ENCODE results near the gene PACS2. TPM values are rescaled to one million over a fixed set of nuclear protein-coding genes. Genes with fewer than 3 reads are reported as not detected.

The PACS2 gene
- total RNA-seq, 1 experiment from 2014 or later = 62.0 TPM

DNA sequence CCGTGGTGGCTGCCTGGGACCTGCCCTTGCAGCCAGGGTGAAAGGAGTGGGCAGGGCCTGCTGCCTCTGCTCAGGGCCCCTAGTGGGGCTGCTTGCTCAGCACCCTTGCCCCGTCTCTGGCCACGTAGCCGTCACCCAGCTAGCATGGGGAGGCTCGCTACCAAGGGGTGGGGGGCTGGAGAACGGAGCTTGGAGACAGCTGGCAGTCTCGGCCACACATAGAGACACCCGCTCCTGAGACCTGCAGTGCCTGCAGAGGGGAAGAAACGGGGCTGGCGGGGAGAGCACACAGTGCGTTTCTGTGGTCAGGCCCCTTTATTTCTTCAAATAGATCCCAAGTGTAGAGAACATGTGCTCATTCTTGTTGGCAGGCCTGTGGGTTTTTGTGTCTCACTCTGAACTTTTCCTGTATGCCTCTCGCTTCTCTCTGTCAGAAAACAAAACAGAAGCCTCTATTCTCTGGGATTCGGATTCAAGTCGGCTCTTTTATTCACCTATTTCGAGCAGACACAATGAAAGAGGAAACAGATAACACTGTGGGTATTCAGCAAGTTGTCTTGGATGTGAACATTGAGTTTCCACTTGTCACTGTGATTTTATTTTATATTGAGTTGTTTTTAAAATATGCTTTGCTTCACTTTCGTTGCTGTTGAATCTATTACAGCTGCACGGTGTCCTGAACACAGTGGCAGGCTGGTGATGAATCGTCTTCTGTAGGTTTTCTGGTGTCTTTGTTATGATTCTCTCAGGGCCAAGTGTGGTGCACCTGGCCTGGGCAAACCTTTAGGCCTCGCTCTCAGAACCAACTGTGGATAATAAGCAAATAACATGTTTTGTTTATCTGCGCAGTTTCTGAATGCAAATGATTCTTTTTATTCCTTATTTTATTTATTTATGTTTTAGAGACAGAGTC is 26.5 kb downstream of the PACS2 start:
- no peaks in the 10 kb centered on the region for H3K27me3 ChIP-seq (ENCODE audit: low read length)
- no TSS peak for BruUV-seq (replicated peaks)
- H3K9me2 ChIP-seq (replicated peaks; ENCODE audit: low read length) = no peaks in the 10 kb centered on the region
- DNase-seq = no peak
- no peak overlapping the region for H3K4me2 ChIP-seq (ENCODE audit: low read length)
- TF ChIP-seq, protein P1, sequence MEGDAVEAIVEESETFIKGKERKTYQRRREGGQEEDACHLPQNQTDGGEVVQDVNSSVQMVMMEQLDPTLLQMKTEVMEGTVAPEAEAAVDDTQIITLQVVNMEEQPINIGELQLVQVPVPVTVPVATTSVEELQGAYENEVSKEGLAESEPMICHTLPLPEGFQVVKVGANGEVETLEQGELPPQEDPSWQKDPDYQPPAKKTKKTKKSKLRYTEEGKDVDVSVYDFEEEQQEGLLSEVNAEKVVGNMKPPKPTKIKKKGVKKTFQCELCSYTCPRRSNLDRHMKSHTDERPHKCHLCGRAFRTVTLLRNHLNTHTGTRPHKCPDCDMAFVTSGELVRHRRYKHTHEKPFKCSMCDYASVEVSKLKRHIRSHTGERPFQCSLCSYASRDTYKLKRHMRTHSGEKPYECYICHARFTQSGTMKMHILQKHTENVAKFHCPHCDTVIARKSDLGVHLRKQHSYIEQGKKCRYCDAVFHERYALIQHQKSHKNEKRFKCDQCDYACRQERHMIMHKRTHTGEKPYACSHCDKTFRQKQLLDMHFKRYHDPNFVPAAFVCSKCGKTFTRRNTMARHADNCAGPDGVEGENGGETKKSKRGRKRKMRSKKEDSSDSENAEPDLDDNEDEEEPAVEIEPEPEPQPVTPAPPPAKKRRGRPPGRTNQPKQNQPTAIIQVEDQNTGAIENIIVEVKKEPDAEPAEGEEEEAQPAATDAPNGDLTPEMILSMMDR (conservative IDR thresholded peaks at IDR 0.05; ENCODE audit: low read depth, low read length) = no peak
- TF ChIP-seq EZH2 (IDR thresholded peaks at IDR 0.05; ENCODE audit: low read length, unreplicated experiment) = no peak
- no peak for TF ChIP-seq EZH2phosphoT487 (IDR thresholded peaks at IDR 0.05; ENCODE audit: borderline replicate concordance, low read length)
- no peak overlapping the region for H2AFZ ChIP-seq (ENCODE audit: low read length)
- H3K9ac ChIP-seq (ENCODE audit: low read length) = no peak overlapping the region
- no peaks in the 10 kb centered on the region for H3K9me3 ChIP-seq (ENCODE audit: low read length)
- no peaks in the 10 kb centered on the region for H4K20me1 ChIP-seq (ENCODE audit: low read length)
- intact Hi-C loops (cut with micrococcal nuclease) = no loop called here
- H3K4me1 ChIP-seq (ENCODE audit: insufficient read depth, low read length) = no peaks in the 10 kb centered on the region
- 0 out of 2 replicates have a peak, but pooled peaks cover 14% of the 10 kb centered on the region for H3K79me2 ChIP-seq (ENCODE audit: low read length)
- no peaks in the 10 kb centered on the region for H3F3A ChIP-seq (ENCODE audit: low read length, unreplicated experiment)
- ATAC-seq = no peak
- ChIA-PET CTCF (interaction anchor here (0.6 kb wide), 1 partner anchor 11 kb away, joined by 3 read pairs; no protein-coding TSS in a partner anchor), POLR2A (ENCODE audit: unreplicated experiment) (no interaction called here)
- H3K36me3 ChIP-seq (ENCODE audit: low read depth, low read length) = no peaks in the 10 kb centered on the region
- H3K27ac ChIP-seq (ENCODE audit: low read length) = no peak overlapping the region
- H3K4me3 ChIP-seq (ENCODE audit: low read length) = no peak overlapping the region

DNA sequence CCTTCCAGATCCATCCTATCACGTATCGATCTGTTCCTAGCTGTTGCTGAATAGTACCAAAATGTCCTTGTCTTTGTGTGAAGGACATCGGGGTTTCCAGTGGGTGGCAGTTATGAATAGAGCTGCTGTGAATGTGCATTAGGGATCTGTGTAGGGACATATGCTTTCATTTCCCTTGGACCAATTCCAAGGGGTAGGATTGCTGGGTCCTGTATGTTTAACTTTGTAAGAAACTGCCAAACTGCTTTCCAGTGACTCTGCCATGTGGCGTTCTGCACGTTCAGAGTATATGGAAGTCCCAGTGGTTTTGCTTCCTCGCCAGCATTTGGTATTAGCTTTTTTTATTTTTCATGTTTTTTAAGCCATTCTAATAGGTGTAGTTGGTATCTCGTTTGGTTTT is 28.6 kb downstream of the PACS2 start:
- TF ChIP-seq, protein P1 (conservative IDR thresholded peaks at IDR 0.05; ENCODE audit: low read depth, low read length) = no peak
- TF ChIP-seq EZH2phosphoT487 (IDR thresholded peaks at IDR 0.05; ENCODE audit: borderline replicate concordance, low read length) (no peak), EZH2 (IDR thresholded peaks at IDR 0.05; ENCODE audit: low read length, unreplicated experiment) (no peak)
- H3K4me2 ChIP-seq (ENCODE audit: low read length) = no peak overlapping the region
- H3K27me3 ChIP-seq (ENCODE audit: low read length) = no peaks in the 10 kb centered on the region
- H3K9me2 ChIP-seq (replicated peaks; ENCODE audit: low read length) = no peaks in the 10 kb centered on the region
- no peak overlapping the region for H2AFZ ChIP-seq (ENCODE audit: low read length)
- no peak overlapping the region for H3K4me3 ChIP-seq (ENCODE audit: low read length)
- POLR2A ChIA-PET (ENCODE audit: unreplicated experiment) = no interaction called here
- H3K36me3 ChIP-seq (ENCODE audit: low read depth, low read length) = no peaks in the 10 kb centered on the region
- H3K9ac ChIP-seq (ENCODE audit: low read length) = no peak overlapping the region
- no peak overlapping the region for H3K27ac ChIP-seq (ENCODE audit: low read length)
- intact Hi-C loops (cut with micrococcal nuclease) = no loop called here
- H3K9me3 ChIP-seq (ENCODE audit: low read length) = no peaks in the 10 kb centered on the region
- H3K4me1 ChIP-seq (ENCODE audit: insufficient read depth, low read length) = no peaks in the 10 kb centered on the region
- no peak for ATAC-seq
- BruUV-seq (replicated peaks) = no TSS peak
- H4K20me1 ChIP-seq (ENCODE audit: low read length) = no peaks in the 10 kb centered on the region
- 0 out of 2 replicates have a peak, but pooled peaks cover 5% of the 10 kb centered on the region for H3K79me2 ChIP-seq (ENCODE audit: low read length)
- CTCF ChIA-PET = no interaction called here
- no peak for DNase-seq
- no peaks in the 10 kb centered on the region for H3F3A ChIP-seq (ENCODE audit: low read length, unreplicated experiment)

DNA sequence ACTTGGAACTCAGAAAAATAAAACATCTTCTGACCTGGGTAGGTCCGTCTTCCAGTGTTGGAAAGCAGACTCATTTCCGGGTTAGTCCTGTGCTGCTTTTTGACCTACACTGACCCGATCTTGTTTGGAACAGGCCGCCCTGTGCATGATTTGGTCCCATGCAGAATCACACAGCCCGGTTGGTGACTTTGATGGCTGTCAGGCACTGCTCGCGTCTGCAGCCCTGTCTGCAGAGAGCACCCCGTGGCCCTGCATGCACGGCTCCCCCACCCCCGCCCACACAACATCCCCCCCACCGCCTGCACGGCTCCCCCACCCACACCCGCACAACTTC is 31.6 kb downstream of the PACS2 start:
- H3K36me3 ChIP-seq (ENCODE audit: low read depth, low read length) = no peaks in the 10 kb centered on the region
- no peak overlapping the region for H3K27ac ChIP-seq (ENCODE audit: low read length)
- ATAC-seq (no peak), DNase-seq (no peak)
- no peak overlapping the region for H3K9ac ChIP-seq (ENCODE audit: low read length)
- ChIA-PET POLR2A (ENCODE audit: unreplicated experiment) (no interaction called here), CTCF (no interaction called here)
- no peaks in the 10 kb centered on the region for H3K4me1 ChIP-seq (ENCODE audit: insufficient read depth, low read length)
- H3K4me2 ChIP-seq (ENCODE audit: low read length) = no peak overlapping the region
- H3K27me3 ChIP-seq (ENCODE audit: low read length) = no peaks in the 10 kb centered on the region
- TF ChIP-seq, protein P1 (conservative IDR thresholded peaks at IDR 0.05; ENCODE audit: low read depth, low read length) = no peak
- TF ChIP-seq EZH2phosphoT487 (IDR thresholded peaks at IDR 0.05; ENCODE audit: borderline replicate concordance, low read length) (no peak), EZH2 (IDR thresholded peaks at IDR 0.05; ENCODE audit: low read length, unreplicated experiment) (no peak)
- 0 out of 2 replicates have a peak, but pooled peaks cover 5% of the 10 kb centered on the region for H3K79me2 ChIP-seq (ENCODE audit: low read length)
- H4K20me1 ChIP-seq (ENCODE audit: low read length) = no peaks in the 10 kb centered on the region
- no TSS peak for BruUV-seq (replicated peaks)
- H2AFZ ChIP-seq (ENCODE audit: low read length) = no peak overlapping the region
- no peaks in the 10 kb centered on the region for H3F3A ChIP-seq (ENCODE audit: low read length, unreplicated experiment)
- no peaks in the 10 kb centered on the region for H3K9me3 ChIP-seq (ENCODE audit: low read length)
- intact Hi-C loops (cut with micrococcal nuclease) = no loop called here
- no peaks in the 10 kb centered on the region for H3K9me2 ChIP-seq (replicated peaks; ENCODE audit: low read length)
- no peak overlapping the region for H3K4me3 ChIP-seq (ENCODE audit: low read length)
